Measurements from ENCODE around the gene LYST. TPM values are rescaled to one million over a fixed set of nuclear protein-coding genes. Genes with fewer than 3 reads are reported as not detected.

LYST gene
- polyA plus RNA-seq, 1 donor (not counting 4 experiments of a cell fraction or from before 2014, with no cell fraction given) = 24.7 TPM

- dilution Hi-C loops (cut with MboI; ENCODE audit: extremely low pct_ligation_motif_present, low sequenced_read_pairs) = no loop called here
Measured at GRCh38 chr1:235646463-235646862, 220.2 kb downstream of the LYST start.

DNA sequence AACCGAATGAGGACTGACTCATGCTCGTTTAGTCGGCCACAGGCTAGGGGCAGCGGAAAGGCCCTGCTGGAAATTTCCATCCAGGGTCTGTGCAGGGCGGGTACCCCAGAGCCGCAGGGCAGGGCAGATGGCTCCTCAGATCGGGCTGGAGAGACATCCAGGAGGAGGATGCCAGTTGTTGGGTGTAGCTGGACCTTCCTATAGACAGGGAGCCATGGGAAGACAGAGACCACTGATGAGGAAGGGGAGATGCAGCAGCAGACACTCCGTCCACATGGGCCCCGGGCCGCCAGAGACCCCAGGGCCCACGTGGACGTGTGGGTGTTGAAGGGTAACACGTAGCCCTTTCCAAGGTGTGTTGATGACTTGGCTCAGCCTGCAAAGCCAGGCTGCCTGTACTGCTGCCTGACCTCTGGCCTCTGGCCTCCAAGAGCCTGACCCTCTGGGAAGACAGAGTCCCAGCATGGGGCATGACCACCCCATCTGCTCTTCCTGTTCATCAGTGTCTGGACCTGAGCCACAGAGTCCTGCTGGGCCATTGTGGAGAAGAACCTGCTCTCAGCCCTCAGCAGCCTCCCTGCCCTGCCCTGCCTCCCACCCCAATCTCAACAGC is 221.9 kb downstream of the LYST start:
- TF ChIP-seq EZH2 (IDR thresholded peaks at IDR 0.05; ENCODE audit: low read length) (no peak), CTCF (optimal IDR thresholded peaks at IDR 0.05 in 1 of 3, IDR thresholded peaks at IDR 0.05 in 1 of 3, conservative IDR thresholded peaks at IDR 0.05 in 1 of 3; ENCODE audit: extremely low read depth in 1 of 3, insufficient read depth in 2 of 3, low read length in 3 of 3) (no peak)
- peaks cover 10% of the 10 kb centered on the region for H3K4me1 ChIP-seq (ENCODE audit: control insufficient read depth, extremely low read depth, insufficient read depth, low read length)
- no peak overlapping the region for H3K4me2 ChIP-seq (ENCODE audit: control insufficient read depth, extremely low read depth, insufficient read depth, low read depth, low read length)
- no peak overlapping the region for H3K4me3 ChIP-seq (ENCODE audit: control insufficient read depth in 2 of 3, extremely low read depth in 1 of 3, insufficient read depth in 2 of 3, low read depth in 1 of 3, low read length in 3 of 3)
- peaks cover 35% of the 10 kb centered on the region for H3K27me3 ChIP-seq (ENCODE audit: control insufficient read depth, extremely low read depth, insufficient read depth, low read length)
- H3K9me1 ChIP-seq (ENCODE audit: control insufficient read depth, extremely low read depth, insufficient read depth, low read length) = no peaks in the 10 kb centered on the region
- H3K9ac ChIP-seq (ENCODE audit: control insufficient read depth, extremely low read depth, insufficient read depth, low read length) = no peak overlapping the region
- dilution Hi-C loops (cut with MboI; ENCODE audit: extremely low pct_ligation_motif_present, low sequenced_read_pairs) = no loop called here
- H4K20me1 ChIP-seq (ENCODE audit: control insufficient read depth, extremely low read depth, insufficient read depth, low read length) = no peaks in the 10 kb centered on the region
- no peak overlapping the region for H3K27ac ChIP-seq (ENCODE audit: control insufficient read depth, insufficient read depth, low read length)
- H3K36me3 ChIP-seq (ENCODE audit: control insufficient read depth in 2 of 2, extremely low read depth in 1 of 2, insufficient read depth in 2 of 2, low read length in 2 of 2) = no peaks in the 10 kb centered on the region
- FAIRE-seq (no peak), DNase-seq (ENCODE audit: low read depth, low spot score) (no peak)
- no peak overlapping the region for H2AFZ ChIP-seq (ENCODE audit: control insufficient read depth, low read length)
- no peaks in the 10 kb centered on the region for H3K9me3 ChIP-seq (ENCODE audit: control insufficient read depth, low read depth, low read length)
- no peaks in the 10 kb centered on the region for H3K79me2 ChIP-seq (ENCODE audit: control insufficient read depth, insufficient read depth, low read length)

More at GRCh38 chr1:235646463-235646862, 220.2 kb downstream of the LYST start:
- H3K27ac ChIP-seq (ENCODE audit: control insufficient read depth, insufficient read depth, low read length) = no peak overlapping the region
- no peaks in the 10 kb centered on the region for H4K20me1 ChIP-seq (ENCODE audit: control insufficient read depth, extremely low read depth, insufficient read depth, low read length)
- H3K4me1 ChIP-seq (ENCODE audit: control insufficient read depth, extremely low read depth, insufficient read depth, low read length) = peaks cover 10% of the 10 kb centered on the region
- H3K4me3 ChIP-seq (ENCODE audit: control insufficient read depth in 2 of 3, extremely low read depth in 1 of 3, insufficient read depth in 2 of 3, low read depth in 1 of 3, low read length in 3 of 3) = no peak overlapping the region
- FAIRE-seq = no peak
- no peak overlapping the region for H3K9ac ChIP-seq (ENCODE audit: control insufficient read depth, extremely low read depth, insufficient read depth, low read length)
- H3K36me3 ChIP-seq (ENCODE audit: control insufficient read depth in 2 of 2, extremely low read depth in 1 of 2, insufficient read depth in 2 of 2, low read length in 2 of 2) = no peaks in the 10 kb centered on the region
- H2AFZ ChIP-seq (ENCODE audit: control insufficient read depth, low read length) = no peak overlapping the region
- DNase-seq (ENCODE audit: low read depth, low spot score) = no peak
- H3K9me3 ChIP-seq (ENCODE audit: control insufficient read depth, low read depth, low read length) = no peaks in the 10 kb centered on the region
- no peaks in the 10 kb centered on the region for H3K79me2 ChIP-seq (ENCODE audit: control insufficient read depth, insufficient read depth, low read length)
- peaks cover 48% of the 10 kb centered on the region for H3K27me3 ChIP-seq (ENCODE audit: control insufficient read depth, extremely low read depth, insufficient read depth, low read length)
- no peak overlapping the region for H3K4me2 ChIP-seq (ENCODE audit: control insufficient read depth, extremely low read depth, insufficient read depth, low read depth, low read length)
- TF ChIP-seq CTCF (optimal IDR thresholded peaks at IDR 0.05 in 1 of 3, IDR thresholded peaks at IDR 0.05 in 1 of 3, conservative IDR thresholded peaks at IDR 0.05 in 1 of 3; ENCODE audit: extremely low read depth in 1 of 3, insufficient read depth in 2 of 3, low read length in 3 of 3) (no peak), EZH2 (IDR thresholded peaks at IDR 0.05; ENCODE audit: low read length) (no peak)
- no peaks in the 10 kb centered on the region for H3K9me1 ChIP-seq (ENCODE audit: control insufficient read depth, extremely low read depth, insufficient read depth, low read length)
